Activated CD4-positive, alpha-beta memory T cell treated with anti-CD3 and anti-CD28 coated beads for 36 hours (primary cell): Measurements from ENCODE around the gene INPP4A. TPM values are rescaled to one million over a fixed set of nuclear protein-coding genes. Genes with fewer than 3 reads are reported as not detected.

Experiments used
- CTCF ChIA-PET: fragments of 350-600 bp; sonication (Branson Sonifier 250); formaldehyde crosslinking; loops from one replicate; lab custom pipeline; 2021; ENCODE audit warnings: antibody characterized with exemption, inconsistent platforms; lab: Charles Lee
- POLR2A ChIA-PET: fragments of 350-600 bp; sonication (Branson Sonifier 250); formaldehyde crosslinking; loops from one replicate; lab custom pipeline; 2021; ENCODE audit warnings: antibody characterized with exemption; lab: Charles Lee
- DNase-seq: peaks from one replicate; pipeline ENCODE4 v3.0.0-alpha.2; 2020
- H3K27ac Mint-ChIP-seq: one replicate; pipeline ENCODE4 v1.8.0; 2021; ENCODE audit warnings: mixed read lengths
- H3K27me3 Mint-ChIP-seq: one replicate; pipeline ENCODE4 v1.8.0; 2021; ENCODE audit warnings: mixed read lengths
- H3K36me3 Mint-ChIP-seq: one replicate; pipeline ENCODE4 v1.8.0; 2021; ENCODE audit warnings: mixed read lengths
- H3K4me1 Mint-ChIP-seq: one replicate; pipeline ENCODE4 v1.8.0; 2021; ENCODE audit warnings: low read depth, mixed read lengths
- H3K4me3 Mint-ChIP-seq: one replicate; pipeline ENCODE4 v1.8.0; 2021; ENCODE audit warnings: mild to moderate bottlenecking, mixed read lengths
- H3K9me3 Mint-ChIP-seq: one replicate; pipeline ENCODE4 v1.8.0; 2021; ENCODE audit warnings: mixed read lengths
- intact Hi-C: fragments of 100-400 bp; cut with micrococcal nuclease; formaldehyde crosslinking; loops from one replicate; pipeline ENCODE4 v1.15.1; 2023
- total RNA-seq, 2 experiments: library from RNA; stranded (reverse); gene quantifications; one replicate each; pipeline ENCODE4 v1.2.3, GENCODE V29; 2021

The INPP4A gene
- total RNA-seq, 2 experiments from 2014 or later: 40.7 to 42.0 TPM

GRCh38 chr2:98487806-98488189 is 43.1 kb downstream of the INPP4A start:
- Mint-ChIP-seq H3K27ac (no peak overlapping the region), H3K27me3 (no peaks in the 10 kb centered on the region), H3K9me3 (no peaks in the 10 kb centered on the region), H3K4me3 (no peak overlapping the region), H3K36me3 (peaks cover 2% of the 10 kb centered on the region), H3K4me1 (peaks cover 88% of the 10 kb centered on the region)
- ChIA-PET CTCF (interaction anchor here (0.8 to 3.1 kb wide), 22 partner anchors 9 to 356 kb away, joined by 3 to 29 read pairs (median 4); no protein-coding TSS in a partner anchor), POLR2A (interaction anchor here (1.1 to 1.6 kb wide), 2 partner anchors 16 to 27 kb away, joined by 3 to 4 read pairs; no protein-coding TSS in a partner anchor)
- DNase-seq: peak; percentile 62
- intact Hi-C loops: loop anchor here (1.0 kb wide), 1 partner anchor 41 kb away; no protein-coding TSS in a partner anchor

DNA sequence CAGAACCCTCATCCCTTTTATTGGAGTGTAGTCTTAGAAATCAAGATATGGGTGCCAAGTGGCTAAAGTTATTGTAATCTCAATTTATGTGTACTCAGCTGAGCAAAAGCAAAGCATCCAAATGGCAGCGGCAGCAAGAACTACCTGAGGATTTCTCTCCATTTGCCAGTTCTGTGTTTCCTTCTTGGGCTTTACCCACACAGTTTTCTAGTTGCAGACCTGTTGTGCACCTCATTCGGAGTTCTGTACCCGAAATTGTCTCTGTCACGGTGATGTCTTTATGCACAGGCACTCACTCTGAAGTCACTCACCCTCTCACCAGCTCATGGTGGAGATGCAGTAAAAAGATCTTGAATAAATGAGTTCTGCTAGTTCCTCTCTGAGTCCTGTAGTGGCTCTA is 43.6 kb downstream of the INPP4A start:
- CTCF ChIA-PET: interaction anchor here (0.8 to 3.1 kb wide), 23 partner anchors 8 to 355 kb away, joined by 3 to 29 read pairs (median 4); no protein-coding TSS in a partner anchor
- no peak overlapping the region for H3K27ac Mint-ChIP-seq
- H3K9me3 Mint-ChIP-seq: no peaks in the 10 kb centered on the region
- peaks cover 84% of the 10 kb centered on the region for H3K4me1 Mint-ChIP-seq
- peaks cover 2% of the 10 kb centered on the region for H3K36me3 Mint-ChIP-seq
- DNase-seq: no peak
- intact Hi-C loops: loop anchor here (1.0 kb wide), 1 partner anchor 42 kb away; no protein-coding TSS in a partner anchor
- no peak overlapping the region for H3K4me3 Mint-ChIP-seq
- POLR2A ChIA-PET: interaction anchor here (1.1 to 1.6 kb wide), 2 partner anchors 17 to 27 kb away, joined by 3 to 4 read pairs; no protein-coding TSS in a partner anchor
- no peaks in the 10 kb centered on the region for H3K27me3 Mint-ChIP-seq

DNA sequence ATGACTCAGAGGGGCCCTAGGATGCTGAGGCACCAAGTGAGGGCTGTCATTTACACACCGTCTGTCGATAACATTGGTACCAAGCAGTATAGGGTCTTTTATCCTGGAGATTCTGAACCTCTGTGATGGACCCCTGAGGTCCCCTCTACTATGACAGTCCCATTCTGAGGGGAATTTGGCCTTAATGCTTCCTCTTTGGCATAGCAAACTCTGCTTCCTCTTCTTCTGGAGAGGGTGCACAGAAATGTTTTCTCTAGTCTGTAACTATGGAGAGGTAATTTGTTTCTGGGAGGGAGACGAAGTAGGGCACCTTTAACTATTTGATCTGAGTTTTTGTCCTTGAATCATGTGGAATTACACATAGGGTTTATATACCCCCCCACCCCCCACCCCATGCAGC is 44.8 kb downstream of the INPP4A start:
- Mint-ChIP-seq H3K36me3 (peaks cover 3% of the 10 kb centered on the region), H3K27me3 (no peaks in the 10 kb centered on the region), H3K4me1 (peaks cover 72% of the 10 kb centered on the region), H3K27ac (no peak overlapping the region), H3K9me3 (peaks cover 3% of the 10 kb centered on the region), H3K4me3 (no peak overlapping the region)
- no peak for DNase-seq
- POLR2A ChIA-PET: no interaction called here
- intact Hi-C loops: no loop called here
- CTCF ChIA-PET: interaction anchor here (0.6 to 2.3 kb wide), 4 partner anchors 10 to 789 kb away, joined by 3 to 20 read pairs (median 12); no protein-coding TSS in a partner anchor

- ChIA-PET POLR2A (no interaction called here), CTCF (no interaction called here)
- no peaks in the 10 kb centered on the region for H3K27me3 Mint-ChIP-seq
- peaks cover 64% of the 10 kb centered on the region for H3K4me1 Mint-ChIP-seq
- intact Hi-C loops: no loop called here
- H3K9me3 Mint-ChIP-seq: peaks cover 8% of the 10 kb centered on the region
- no peak overlapping the region for H3K27ac Mint-ChIP-seq
- no peak for DNase-seq
- H3K4me3 Mint-ChIP-seq: no peak overlapping the region
- peaks cover 10% of the 10 kb centered on the region for H3K36me3 Mint-ChIP-seq
These were observed 45.6 kb downstream of the INPP4A start for GRCh38 chr2:98489971-98490962.

DNA sequence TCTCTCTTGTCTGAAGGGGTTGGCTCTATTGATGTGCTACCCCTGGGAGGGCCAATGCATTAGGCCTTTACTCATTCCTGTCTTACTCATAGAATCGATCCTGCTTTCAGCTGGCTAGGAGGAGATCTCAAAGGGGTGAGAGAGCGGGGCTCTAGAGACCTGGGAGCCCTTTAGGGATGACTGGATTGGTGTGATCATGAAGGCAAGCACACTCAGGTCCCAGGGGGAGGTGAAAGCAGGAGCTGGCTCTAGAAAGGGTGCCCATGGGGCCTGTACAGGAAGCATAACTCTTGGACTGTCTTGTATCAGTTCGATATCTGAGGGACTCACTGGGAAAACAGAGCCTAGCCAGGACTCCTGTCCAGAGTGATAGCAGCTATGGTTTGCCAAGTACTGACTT is 47.8 kb downstream of the INPP4A start:
- Mint-ChIP-seq H3K27ac (peak overlapping the region; percentile 6), H3K4me1 (peaks cover 44% of the 10 kb centered on the region), H3K36me3 (peaks cover 21% of the 10 kb centered on the region), H3K27me3 (no peaks in the 10 kb centered on the region), H3K9me3 (peaks cover 23% of the 10 kb centered on the region), H3K4me3 (no peak overlapping the region)
- intact Hi-C loops: no loop called here
- CTCF ChIA-PET: interaction anchor here (0.8 kb wide), 1 partner anchor 78 kb away, joined by 3 read pairs; no protein-coding TSS in a partner anchor
- POLR2A ChIA-PET: no interaction called here
- no peak for DNase-seq

GRCh38 chr2:98494699-98495098 is 50.0 kb downstream of the INPP4A start:
- Mint-ChIP-seq H3K9me3 (peaks cover 28% of the 10 kb centered on the region), H3K27me3 (no peaks in the 10 kb centered on the region), H3K27ac (no peak overlapping the region), H3K36me3 (peaks cover 33% of the 10 kb centered on the region), H3K4me1 (peaks cover 37% of the 10 kb centered on the region), H3K4me3 (no peak overlapping the region)
- ChIA-PET POLR2A (no interaction called here), CTCF (interaction anchor here (0.9 to 1.6 kb wide), 4 partner anchors 9 to 74 kb away, joined by 3 to 4 read pairs (median 3); no protein-coding TSS in a partner anchor)
- no peak for DNase-seq
- intact Hi-C loops: no loop called here

- no peaks in the 10 kb centered on the region for H3K27me3 Mint-ChIP-seq
- DNase-seq: no peak
- peaks cover 34% of the 10 kb centered on the region for H3K4me1 Mint-ChIP-seq
- POLR2A ChIA-PET: interaction anchor here (0.8 kb wide), 1 partner anchor 13 kb away, joined by 3 read pairs; no protein-coding TSS in a partner anchor
- CTCF ChIA-PET: interaction anchor here (1.8 kb wide), 1 partner anchor 9 kb away, joined by 10 read pairs; no protein-coding TSS in a partner anchor
- H3K27ac Mint-ChIP-seq: no peak overlapping the region
- H3K4me3 Mint-ChIP-seq: no peak overlapping the region
- H3K9me3 Mint-ChIP-seq: peaks cover 28% of the 10 kb centered on the region
- H3K36me3 Mint-ChIP-seq: peaks cover 31% of the 10 kb centered on the region
- intact Hi-C loops: no loop called here
These were observed 52.3 kb downstream of the INPP4A start for GRCh38 chr2:98496750-98497493.

DNA sequence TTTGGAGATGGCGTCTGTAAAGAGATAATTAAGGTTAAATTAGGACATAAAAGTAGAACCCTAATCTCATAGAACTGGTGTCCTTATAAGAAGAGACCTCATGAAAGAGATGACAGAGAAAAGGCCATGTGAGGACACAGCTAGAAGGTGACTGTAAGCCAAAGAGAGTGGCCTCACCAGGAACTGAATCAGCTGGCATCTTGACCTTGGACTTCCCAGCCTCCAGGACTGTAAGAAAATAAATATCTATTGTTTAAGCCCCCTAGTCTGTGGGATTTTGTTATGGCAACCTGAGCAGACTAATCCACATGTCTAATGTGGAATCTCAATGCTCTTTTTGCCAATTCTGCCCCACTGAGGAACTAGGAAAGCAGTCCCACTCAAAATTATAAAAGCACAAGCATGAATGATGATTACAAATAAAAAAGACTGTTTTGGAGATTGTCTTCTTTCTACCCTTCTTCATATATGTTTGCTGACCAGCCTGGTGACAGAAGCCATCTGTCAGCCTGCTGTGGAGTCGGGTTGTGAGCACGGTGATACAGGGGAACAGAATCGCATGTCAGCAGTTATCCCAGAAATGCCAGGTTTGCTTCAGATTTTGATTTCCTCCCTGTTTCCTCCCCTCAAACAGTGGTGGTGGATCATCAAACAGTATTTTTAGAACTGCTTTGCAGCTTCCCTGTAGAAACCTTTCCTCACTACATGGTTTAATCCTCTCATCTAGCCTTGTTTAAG is 54.2 kb downstream of the INPP4A start:
- peaks cover 46% of the 10 kb centered on the region for H3K4me1 Mint-ChIP-seq
- intact Hi-C loops: no loop called here
- peaks cover 31% of the 10 kb centered on the region for H3K36me3 Mint-ChIP-seq
- peaks cover 28% of the 10 kb centered on the region for H3K9me3 Mint-ChIP-seq
- H3K27me3 Mint-ChIP-seq: no peaks in the 10 kb centered on the region
- ChIA-PET POLR2A (no interaction called here), CTCF (interaction anchor here (1.0 kb wide), 1 partner anchor 11 kb away, joined by 3 read pairs; no protein-coding TSS in a partner anchor)
- DNase-seq: no peak
- no peak overlapping the region for H3K4me3 Mint-ChIP-seq
- H3K27ac Mint-ChIP-seq: no peak overlapping the region

GRCh38 chr2:98500561-98500960 is 55.9 kb downstream of the INPP4A start:
- H3K4me1 Mint-ChIP-seq: peaks cover 63% of the 10 kb centered on the region
- DNase-seq: no peak
- H3K27ac Mint-ChIP-seq: no peak overlapping the region
- H3K36me3 Mint-ChIP-seq: peaks cover 20% of the 10 kb centered on the region
- no peaks in the 10 kb centered on the region for H3K27me3 Mint-ChIP-seq
- H3K9me3 Mint-ChIP-seq: peaks cover 18% of the 10 kb centered on the region
- H3K4me3 Mint-ChIP-seq: no peak overlapping the region
- ChIA-PET POLR2A (interaction anchor here (0.8 kb wide), 1 partner anchor 14 kb away, joined by 3 read pairs; no protein-coding TSS in a partner anchor), CTCF (no interaction called here)
- intact Hi-C loops: no loop called here

DNA sequence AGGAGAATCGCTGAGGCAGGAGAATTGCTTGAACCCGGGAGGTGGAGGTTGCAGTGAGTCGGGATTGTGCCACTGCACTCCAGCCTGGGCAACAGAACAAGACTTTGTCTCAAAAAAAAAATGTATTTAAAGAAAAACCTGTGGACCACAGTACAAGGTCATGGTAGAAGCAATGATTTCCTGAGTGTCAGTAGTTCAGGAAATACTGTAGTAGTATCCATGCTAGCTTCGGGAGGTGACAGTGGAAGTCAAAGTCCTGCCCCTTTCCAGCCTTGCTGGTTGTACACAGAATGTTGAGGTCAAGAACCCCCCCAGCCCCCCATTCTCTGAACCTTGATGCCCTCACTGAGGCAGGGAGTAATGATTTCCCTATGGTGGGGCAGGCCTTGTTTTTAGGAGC is 56.6 kb downstream of the INPP4A start:
- no peak overlapping the region for H3K4me3 Mint-ChIP-seq
- no peaks in the 10 kb centered on the region for H3K27me3 Mint-ChIP-seq
- ChIA-PET CTCF (no interaction called here), POLR2A (interaction anchor here (0.8 kb wide), 1 partner anchor 13 kb away, joined by 3 read pairs; no protein-coding TSS in a partner anchor)
- no peak overlapping the region for H3K27ac Mint-ChIP-seq
- H3K36me3 Mint-ChIP-seq: peaks cover 19% of the 10 kb centered on the region
- DNase-seq: no peak
- peaks cover 17% of the 10 kb centered on the region for H3K9me3 Mint-ChIP-seq
- intact Hi-C loops: no loop called here
- peaks cover 69% of the 10 kb centered on the region for H3K4me1 Mint-ChIP-seq

DNA sequence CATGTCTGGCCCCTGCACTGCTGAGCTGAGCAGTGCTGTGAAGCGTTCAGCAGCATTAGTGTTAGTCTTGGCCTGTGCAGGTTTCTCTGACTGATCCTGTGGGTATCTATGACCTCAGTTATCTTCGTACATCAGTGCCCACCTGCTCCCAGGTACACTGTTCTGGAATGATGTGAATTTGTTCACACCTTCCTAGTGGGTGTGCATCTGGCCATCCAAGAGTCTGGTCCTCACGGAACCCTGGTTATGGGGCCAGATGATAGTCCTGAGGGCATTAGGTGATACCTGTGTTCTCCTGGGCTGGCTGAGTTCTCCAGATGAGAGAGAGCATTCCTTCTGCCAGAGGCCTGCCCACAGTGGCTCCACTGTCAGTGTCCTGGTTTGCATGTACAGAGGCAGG is 57.2 kb downstream of the INPP4A start:
- H3K27me3 Mint-ChIP-seq: no peaks in the 10 kb centered on the region

More for the DNA sequence above, 57.2 kb downstream of the INPP4A start:
- H3K9me3 Mint-ChIP-seq: peaks cover 11% of the 10 kb centered on the region
- H3K36me3 Mint-ChIP-seq: peaks cover 13% of the 10 kb centered on the region
- no peak overlapping the region for H3K27ac Mint-ChIP-seq
- ChIA-PET CTCF (interaction anchor here (4.4 kb wide), 1 partner anchor 14 kb away, joined by 29 read pairs; no protein-coding TSS in a partner anchor), POLR2A (no interaction called here)
- H3K4me1 Mint-ChIP-seq: peaks cover 75% of the 10 kb centered on the region
- intact Hi-C loops: no loop called here
- no peak for DNase-seq
- H3K4me3 Mint-ChIP-seq: no peak overlapping the region
